Activated T-cell treated with anti-CD3 and anti-CD28 coated beads for 1 hour (primary cell): ENCODE data around the gene CES5A.
"Not testable (repeated sequence)": the region's sequence is repeated elsewhere in the genome, so short reads cannot be mapped to it uniquely, and the experiment has no call there.

ENCODE experiments used
- DNase-seq: peaks from one replicate; pipeline ENCODE4 v3.0.0-alpha.2; 2020; ENCODE audit warnings: low read depth

Gene CES5A

GRCh38 chr16:55828680-55829079 is 46.5 kb downstream of the CES5A start:
- DNase-seq: no peak

- no peak for DNase-seq
Measured at GRCh38 chr16:55825115-55825728, 50.0 kb downstream of the CES5A start.

- DNase-seq: no peak
Measured at GRCh38 chr16:55824473-55825000, 50.6 kb downstream of the CES5A start.

- no peak for DNase-seq
Measured at GRCh38 chr16:55822280-55822810, 52.8 kb downstream of the CES5A start.

GRCh38 chr16:55821210-55821609 is 54.0 kb downstream of the CES5A start:
- no peak for DNase-seq

GRCh38 chr16:55820615-55821014 is 54.6 kb downstream of the CES5A start:
- DNase-seq: no peak

GRCh38 chr16:55817236-55817912 is 57.8 kb downstream of the CES5A start:
- DNase-seq: no peak

- not testable (repeated sequence) for DNase-seq
Measured at GRCh38 chr16:55816222-55816621, 59.0 kb downstream of the CES5A start.

- DNase-seq: no peak
Measured at GRCh38 chr16:55815320-55815719, 59.9 kb downstream of the CES5A start.

- not testable (repeated sequence) for DNase-seq
Measured at GRCh38 chr16:55814174-55814573, 61.0 kb downstream of the CES5A start.

GRCh38 chr16:55813730-55814129 is 61.4 kb downstream of the CES5A start:
- not testable (repeated sequence) for DNase-seq

- no peak for DNase-seq
Measured at GRCh38 chr16:55812951-55813350, 62.2 kb downstream of the CES5A start.

- DNase-seq: no peak
Measured at GRCh38 chr16:55811811-55812210, 63.4 kb downstream of the CES5A start.

GRCh38 chr16:55810451-55810961 is 64.7 kb downstream of the CES5A start:
- no peak for DNase-seq

GRCh38 chr16:55809851-55810250 is 65.3 kb downstream of the CES5A start:
- DNase-seq: no peak

- no peak for DNase-seq
Measured at GRCh38 chr16:55809386-55809785, 65.8 kb downstream of the CES5A start.

GRCh38 chr16:55808286-55808685 is 66.9 kb downstream of the CES5A start:
- not testable (repeated sequence) for DNase-seq

- DNase-seq: not testable (repeated sequence)
Measured at GRCh38 chr16:55805104-55805503, 70.1 kb downstream of the CES5A start.

GRCh38 chr16:55803681-55804080 is 71.5 kb downstream of the CES5A start:
- not testable (repeated sequence) for DNase-seq
